Body of pancreas (tissue), 4 donors: ENCODE results near the gene NHSL1.

Experiments used
- POLR2A ChIP-seq, 3 donors: fragments of 450-650 bp; IDR thresholded peaks; one replicate each; pipeline ENCODE4 v1.6.1; 2016; ENCODE audit warnings: antibody characterized with exemption in 3 of 3, mild to moderate bottlenecking in 2 of 3
- TF ChIP-seq, protein P1 (sequence below), 7 experiments: fragments of 450-650 bp in 4 of 7; fragments of 200-600 bp in 3 of 7; sonication (generic) in 3 of 7; IDR thresholded peaks; one replicate each; pipeline ENCODE4 v1.5.1; 2016 to 2019; ENCODE audit warnings: antibody characterized with exemption in 7 of 7

- TF ChIP-seq POLR2A (IDR thresholded peaks at IDR 0.05), result no peak
- TF ChIP-seq, protein P1, sequence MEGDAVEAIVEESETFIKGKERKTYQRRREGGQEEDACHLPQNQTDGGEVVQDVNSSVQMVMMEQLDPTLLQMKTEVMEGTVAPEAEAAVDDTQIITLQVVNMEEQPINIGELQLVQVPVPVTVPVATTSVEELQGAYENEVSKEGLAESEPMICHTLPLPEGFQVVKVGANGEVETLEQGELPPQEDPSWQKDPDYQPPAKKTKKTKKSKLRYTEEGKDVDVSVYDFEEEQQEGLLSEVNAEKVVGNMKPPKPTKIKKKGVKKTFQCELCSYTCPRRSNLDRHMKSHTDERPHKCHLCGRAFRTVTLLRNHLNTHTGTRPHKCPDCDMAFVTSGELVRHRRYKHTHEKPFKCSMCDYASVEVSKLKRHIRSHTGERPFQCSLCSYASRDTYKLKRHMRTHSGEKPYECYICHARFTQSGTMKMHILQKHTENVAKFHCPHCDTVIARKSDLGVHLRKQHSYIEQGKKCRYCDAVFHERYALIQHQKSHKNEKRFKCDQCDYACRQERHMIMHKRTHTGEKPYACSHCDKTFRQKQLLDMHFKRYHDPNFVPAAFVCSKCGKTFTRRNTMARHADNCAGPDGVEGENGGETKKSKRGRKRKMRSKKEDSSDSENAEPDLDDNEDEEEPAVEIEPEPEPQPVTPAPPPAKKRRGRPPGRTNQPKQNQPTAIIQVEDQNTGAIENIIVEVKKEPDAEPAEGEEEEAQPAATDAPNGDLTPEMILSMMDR (IDR thresholded peaks at IDR 0.05), result no peak
Measured at GRCh38 chr6:138440296-138440695, 59.0 kb downstream of the NHSL1 start.
